SKM-1 treated with dmso at 0.1 percent for 144 hours (cell line): Measurements from ENCODE around the gene RBPJL.
A peak's percentile ranks its signal among the peaks of the same experiment; 100 is the strongest.

Experiments used
- DNase-seq: peaks from one replicate; lab custom pipeline; 2025; ENCODE audit not compliant: unreplicated experiment; lab: John Stamatoyannopoulos, UW

RBPJL gene

GRCh38 chr20:45293041-45294002, 13.3 kb upstream of the RBPJL start:
- DNase-seq, result peak; percentile 79

- no peak for DNase-seq
Measured at GRCh38 chr20:45294003-45294368, 12.7 kb upstream of the RBPJL start.

- no peak for DNase-seq
Measured at GRCh38 chr20:45294659-45295058, 12.0 kb upstream of the RBPJL start.

DNA sequence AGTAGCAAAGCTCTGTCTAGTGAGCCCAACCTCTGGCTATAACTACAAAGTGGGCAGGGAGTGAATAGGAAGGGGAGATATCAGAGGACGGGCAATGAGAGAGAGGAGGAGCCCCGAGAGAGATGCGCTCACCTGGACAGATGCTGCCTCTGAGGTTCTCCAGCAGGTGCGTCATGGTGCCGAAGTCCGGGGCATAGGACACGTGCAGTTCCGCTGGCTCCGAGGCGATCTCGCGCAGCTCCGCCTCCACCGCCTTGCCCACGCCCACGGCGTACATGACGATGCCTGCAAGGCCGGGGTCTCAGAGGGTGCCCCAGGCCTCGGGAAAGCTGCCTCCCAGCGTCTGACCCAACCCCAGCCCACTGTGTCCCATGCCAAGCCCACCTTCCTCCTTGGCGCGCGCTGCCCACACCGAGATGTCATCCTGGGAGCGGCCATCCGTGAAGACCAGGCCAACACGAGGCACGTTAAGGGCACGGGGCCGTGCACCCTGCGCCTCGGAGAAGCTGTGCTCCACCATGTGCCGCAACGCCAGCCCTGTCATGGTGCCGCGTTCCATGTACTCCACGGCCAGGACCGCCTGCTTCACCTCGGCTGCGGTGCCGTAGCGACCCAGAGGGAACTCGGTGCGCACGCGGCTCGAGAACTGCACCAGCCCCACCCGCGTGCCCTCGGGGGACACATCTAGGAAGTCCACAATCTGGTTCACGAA, 8.7 kb upstream of the RBPJL start:
- DNase-seq, result no peak

DNA sequence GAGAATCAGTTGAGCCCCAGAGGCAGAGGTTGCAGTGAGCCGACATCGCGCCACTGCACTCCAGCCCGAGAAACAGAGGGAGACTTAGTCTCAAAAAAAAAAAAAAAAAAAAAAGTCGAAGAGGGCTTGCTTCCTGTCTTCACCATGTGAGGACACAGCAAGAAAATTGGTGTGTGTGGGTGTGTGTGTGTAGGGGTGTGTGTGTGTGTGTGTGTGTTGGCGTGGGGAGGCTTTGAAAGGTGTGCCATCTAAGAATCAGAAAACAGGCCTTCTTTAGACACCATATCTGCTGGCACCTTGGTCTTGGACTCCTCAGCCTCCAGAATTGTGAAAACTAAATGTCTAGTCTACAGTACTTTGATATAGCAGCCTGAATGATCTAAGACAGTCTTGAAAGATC, 6.9 kb upstream of the RBPJL start:
- DNase-seq, result no peak

GRCh38 chr20:45300961-45301360, 5.7 kb upstream of the RBPJL start:
- DNase-seq, result peak; percentile 17

DNA sequence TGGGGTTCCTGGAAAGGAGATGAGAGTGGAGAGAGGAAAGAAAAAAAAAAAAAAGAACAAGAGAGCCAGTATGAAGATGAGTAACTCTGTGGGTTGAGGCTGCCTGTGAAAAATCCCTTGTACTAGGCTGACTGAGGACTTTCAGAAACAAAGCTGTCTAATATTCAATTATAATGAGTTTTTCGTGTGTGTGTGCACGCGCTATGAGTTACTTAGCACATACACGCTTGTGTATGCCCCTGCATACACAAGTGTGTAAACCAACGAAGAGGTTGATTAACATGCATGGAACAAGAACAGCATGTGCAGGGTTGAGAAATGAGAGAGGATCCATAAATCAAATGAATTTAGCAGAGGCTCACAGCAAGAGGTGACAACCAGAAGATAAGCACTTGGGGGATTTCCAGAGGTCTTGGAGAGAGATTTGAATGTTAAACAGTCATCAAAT, 4.8 kb upstream of the RBPJL start:
- DNase-seq, result no peak

DNA sequence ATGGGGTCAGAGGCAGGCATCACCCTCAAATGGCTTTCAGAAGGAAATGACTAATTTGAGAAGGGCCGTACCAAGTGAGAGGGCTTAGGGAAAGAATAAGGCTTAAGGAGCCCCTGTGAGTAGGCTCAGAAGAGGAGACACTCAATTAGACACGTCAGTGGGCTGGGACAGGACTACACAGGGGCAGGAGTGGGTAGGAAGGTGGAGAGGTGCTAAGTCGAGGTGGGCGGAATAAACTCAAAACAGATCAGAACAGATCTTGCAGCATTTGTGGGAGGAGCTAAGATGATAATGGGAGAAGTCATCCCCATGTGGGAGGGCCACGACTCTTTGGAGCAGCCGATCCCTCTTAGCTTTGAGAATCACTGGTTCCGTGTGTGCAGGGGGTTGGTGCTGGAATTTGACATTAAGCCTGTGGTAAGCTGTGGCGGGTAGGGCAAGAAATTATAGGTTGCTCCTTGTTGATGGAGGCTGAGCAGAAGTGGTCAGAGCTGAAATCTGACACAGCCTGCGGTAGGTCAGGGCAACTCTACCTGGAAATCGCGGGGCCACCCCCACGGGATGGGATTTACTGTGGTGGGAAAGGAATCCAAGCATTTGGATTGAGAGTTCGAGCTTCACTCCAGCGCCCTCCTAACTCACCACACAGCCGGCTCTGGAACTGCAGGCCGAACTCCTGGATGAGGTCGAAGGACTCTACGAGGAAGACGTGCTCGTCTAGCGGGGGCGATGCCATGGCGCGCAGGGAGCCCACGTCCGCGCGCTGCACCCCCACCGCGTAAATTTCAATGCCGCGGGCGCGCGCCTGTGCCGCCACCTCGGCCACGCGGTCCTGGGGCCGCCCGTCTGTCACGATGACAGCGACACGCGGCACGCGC, 2.8 kb upstream of the RBPJL start:
- no peak for DNase-seq

- no peak for DNase-seq
Measured at GRCh38 chr20:45304464-45304999, 2.1 kb upstream of the RBPJL start.

DNA sequence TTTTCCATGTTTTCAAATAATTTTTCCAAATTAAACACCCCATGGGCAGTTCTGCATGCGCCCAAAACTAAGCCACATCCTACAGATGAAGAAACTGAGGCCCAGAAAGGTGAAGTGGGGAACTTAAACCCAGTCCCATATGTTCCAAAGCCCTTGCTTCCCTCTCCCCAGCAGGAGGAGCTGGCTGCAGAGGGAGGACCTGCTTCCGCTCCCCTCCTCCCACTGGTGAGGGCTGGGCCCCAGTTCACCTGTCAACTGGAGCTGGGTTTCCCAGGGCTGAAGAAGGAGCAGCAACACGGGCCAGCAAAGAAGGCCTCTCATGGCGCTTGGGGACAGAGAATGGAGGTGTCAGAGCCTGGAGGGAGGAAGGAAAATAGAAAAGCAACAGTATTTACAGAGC, 1.4 kb upstream of the RBPJL start:
- no peak for DNase-seq

DNA sequence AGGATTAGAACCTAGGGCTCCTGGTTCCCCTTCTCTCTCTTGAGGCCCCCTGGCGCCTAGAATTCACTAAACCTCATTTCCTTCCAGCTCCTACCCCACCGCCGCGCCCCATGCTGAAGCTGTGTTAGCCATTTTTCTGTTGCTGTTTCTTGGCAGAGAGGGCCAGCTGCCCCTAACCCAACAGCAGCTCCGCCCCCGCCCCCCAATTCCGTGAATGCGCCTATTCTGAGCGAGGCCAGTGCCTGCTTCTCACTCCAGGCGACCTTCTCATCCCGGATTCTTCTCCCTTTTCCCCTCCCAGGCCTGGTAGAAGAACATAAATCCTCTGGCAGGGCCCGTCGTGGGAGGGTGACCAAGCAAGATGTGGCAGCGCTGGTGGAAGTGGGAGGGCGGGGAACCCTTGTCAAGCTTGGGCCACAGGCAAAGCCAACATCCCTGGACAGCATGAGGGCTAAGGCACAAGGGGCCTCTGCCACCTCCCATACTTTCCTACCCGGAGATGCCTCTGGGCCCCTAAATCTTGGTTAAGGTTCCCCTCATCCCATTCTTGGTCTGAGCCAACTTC, 518 bp downstream of the RBPJL start:
- no peak for DNase-seq

- no peak for DNase-seq
Measured at GRCh38 chr20:45308117-45308778, 1.6 kb downstream of the RBPJL start, which contains the start of gene MATN4. MATN4 (minus strand) TSS chr20:45308299; CDS start chr20:45305582, 2,717 bp downstream.

- DNase-seq, result no peak
Measured at GRCh38 chr20:45309075-45309474, 2.4 kb downstream of the RBPJL start.

- DNase-seq, result peak; percentile 64
Measured at GRCh38 chr20:45311589-45312211, 5.1 kb downstream of the RBPJL start.

DNA sequence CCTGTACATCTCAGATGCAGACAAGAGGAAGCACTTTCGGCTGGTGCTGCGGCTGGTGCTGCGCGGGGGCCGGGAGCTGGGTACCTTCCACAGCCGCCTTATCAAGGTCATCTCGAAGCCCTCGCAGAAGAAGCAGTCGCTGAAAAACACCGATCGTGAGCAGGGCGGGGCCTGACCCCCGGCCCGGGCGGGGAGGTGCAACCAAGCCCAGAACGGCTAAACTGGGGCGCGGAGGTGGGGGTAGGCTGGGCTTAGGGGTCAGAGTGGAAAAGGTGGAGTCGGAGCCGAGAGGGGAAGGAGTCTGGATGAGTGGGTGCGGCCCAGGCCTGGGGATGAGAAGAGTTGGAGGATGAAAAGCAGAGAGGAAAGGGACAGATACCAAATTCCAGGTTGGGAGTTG, 5.6 kb downstream of the RBPJL start:
- no peak for DNase-seq

- no peak for DNase-seq
Measured at GRCh38 chr20:45313065-45313695, 6.5 kb downstream of the RBPJL start.

- no peak for DNase-seq
Measured at GRCh38 chr20:45313943-45314342, 7.3 kb downstream of the RBPJL start.

- no peak for DNase-seq
Measured at GRCh38 chr20:45315672-45316071, 9.0 kb downstream of the RBPJL start.
